Smooth muscle cell of the umbilical artery (primary cell): ENCODE results near the gene SPSB1. TPM values are rescaled to one million over a fixed set of nuclear protein-coding genes. Genes with fewer than 3 reads are reported as not detected.

Experiments used
- total RNA-seq: library from RNA; depleted of rRNA; stranded (reverse); fragments of >200 nt; gene quantifications from 2 replicates; pipeline ENCODE4 v1.2.3, GENCODE V29; 2014

The SPSB1 gene
- total RNA-seq = 29.4 and 40.6 TPM in 2 replicates

GRCh38 chr1:9292361-9293240 is at the start of gene SPSB1:
TSS of gene SPSB1 (plus strand) at chr1:9292894. CDS start at chr1:9355892, 62,998 bp downstream.

Other genes with a start within 250 kb of the SPSB1 start
- 2.4 and 12.5 TPM in 2 replicates for gene SLC2A5, start 223.3 kb upstream of the SPSB1 start, total RNA-seq
- 3.6 and 4.7 TPM in 2 replicates for gene GPR157, start 163.8 kb upstream of the SPSB1 start, total RNA-seq
- 46.6 and 49.6 TPM in 2 replicates for gene H6PD, start 58.1 kb upstream of the SPSB1 start, total RNA-seq
- gene SLC25A33, start 246.6 kb downstream of the SPSB1 start, total RNA-seq = 6.2 and 7.1 TPM in 2 replicates